ENCODE measurements around the gene PTPRR.

DNA sequence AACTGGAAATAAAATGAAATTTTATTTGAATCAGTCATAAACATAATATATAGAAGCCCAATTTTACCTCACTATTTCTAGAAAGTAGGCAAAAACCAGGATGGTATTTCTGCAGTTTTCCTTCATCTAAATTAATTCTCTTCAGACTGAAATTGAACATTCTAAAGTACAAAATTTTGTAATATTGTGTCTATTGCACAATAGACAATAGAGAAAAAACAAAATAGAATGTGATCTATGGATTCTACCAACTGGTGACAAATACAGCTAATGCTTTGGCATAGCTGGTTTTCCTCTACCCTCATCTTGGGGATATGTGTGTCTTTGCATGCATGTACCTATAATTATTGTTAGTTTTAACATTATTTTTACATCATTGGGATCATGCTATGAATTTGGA is 8.5 kb upstream of the PTPRR start:
- no peak for TF ChIP-seq POLR2A (IDR thresholded peaks at IDR 0.05)
- TF ChIP-seq, protein P1, sequence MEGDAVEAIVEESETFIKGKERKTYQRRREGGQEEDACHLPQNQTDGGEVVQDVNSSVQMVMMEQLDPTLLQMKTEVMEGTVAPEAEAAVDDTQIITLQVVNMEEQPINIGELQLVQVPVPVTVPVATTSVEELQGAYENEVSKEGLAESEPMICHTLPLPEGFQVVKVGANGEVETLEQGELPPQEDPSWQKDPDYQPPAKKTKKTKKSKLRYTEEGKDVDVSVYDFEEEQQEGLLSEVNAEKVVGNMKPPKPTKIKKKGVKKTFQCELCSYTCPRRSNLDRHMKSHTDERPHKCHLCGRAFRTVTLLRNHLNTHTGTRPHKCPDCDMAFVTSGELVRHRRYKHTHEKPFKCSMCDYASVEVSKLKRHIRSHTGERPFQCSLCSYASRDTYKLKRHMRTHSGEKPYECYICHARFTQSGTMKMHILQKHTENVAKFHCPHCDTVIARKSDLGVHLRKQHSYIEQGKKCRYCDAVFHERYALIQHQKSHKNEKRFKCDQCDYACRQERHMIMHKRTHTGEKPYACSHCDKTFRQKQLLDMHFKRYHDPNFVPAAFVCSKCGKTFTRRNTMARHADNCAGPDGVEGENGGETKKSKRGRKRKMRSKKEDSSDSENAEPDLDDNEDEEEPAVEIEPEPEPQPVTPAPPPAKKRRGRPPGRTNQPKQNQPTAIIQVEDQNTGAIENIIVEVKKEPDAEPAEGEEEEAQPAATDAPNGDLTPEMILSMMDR (IDR thresholded peaks at IDR 0.05): no peak

Measured in adrenal gland (tissue), 5 donors.